Motor neuron (in vitro differentiated cells): Measurements from ENCODE around the gene SBNO1. TPM values are rescaled to one million over a fixed set of nuclear protein-coding genes. Genes with fewer than 3 reads are reported as not detected.
"Not testable (repeated sequence)": the region's sequence is repeated elsewhere in the genome, so short reads cannot be mapped to it uniquely, and the experiment has no call there.

Source experiments
- ATAC-seq, 8 experiments: fragments of 200-7000 bp; cut with Tn5 transposase; replicated peaks in 6 of 8; 2 replicates each; pipeline ENCODE4 v1.8.0; 2021; ENCODE audit warnings: mild to moderate bottlenecking in 8 of 8, moderate library complexity in 8 of 8
- H3K27ac ChIP-seq, 2 donors: fragments of 250-450 bp; sonication (Bioruptor Pico); 2 replicates each; pipeline ENCODE4 v1.9.0; 2021; ENCODE audit warnings: antibody characterized with exemption in 2 of 2, mild to moderate bottlenecking in 2 of 2, moderate library complexity in 1 of 2
- H3K4me1 ChIP-seq, 2 donors: fragments of 250-450 bp; sonication (Bioruptor Pico); replicated peaks in 1 of 2; 2 replicates each; pipeline ENCODE4 v1.6.1; 2021; ENCODE audit warnings: antibody characterized with exemption in 2 of 2, mild to moderate bottlenecking in 2 of 2, moderate library complexity in 1 of 2
- H3K4me3 ChIP-seq, 5 donors: fragments of 250-450 bp; sonication (Bioruptor Pico); 2 replicates each; pipeline ENCODE4 v1.9.0; 2021; ENCODE audit warnings: antibody characterized with exemption in 5 of 5, mild to moderate bottlenecking in 5 of 5, moderate library complexity in 4 of 5
- WGBS, 10 experiments: fragments of 450-650 bp; shearing (Covaris generic); methylation state at CpG; one replicate each; pipeline ENCODE4 v1.0.0; 2022; 5-methylcytosine and 5-hydroxymethylcytosine counted together
- in situ Hi-C, 9 experiments: fragments of 400-800 bp; cut with MboI; loops; one replicate each; pipeline ENCODE4 v1.15.0; 2021; ENCODE audit warnings: low sequenced_read_pairs in 9 of 9, low pct_unique_long_range_greater_than_20kb in 2 of 9; ENCODE audit not compliant: unreplicated experiment in 9 of 9
- total RNA-seq, 8 experiments: library from RNA; unstranded; fragments of 300-600 nt; gene quantifications; 2 replicates each; pipeline versions ENCODE4 v1.2.3 to v1.2.4, GENCODE V29; 2022

Gene SBNO1
- total RNA-seq, 8 experiments from 2014 or later: 24.8 to 45.4 (median 31.3) TPM

DNA sequence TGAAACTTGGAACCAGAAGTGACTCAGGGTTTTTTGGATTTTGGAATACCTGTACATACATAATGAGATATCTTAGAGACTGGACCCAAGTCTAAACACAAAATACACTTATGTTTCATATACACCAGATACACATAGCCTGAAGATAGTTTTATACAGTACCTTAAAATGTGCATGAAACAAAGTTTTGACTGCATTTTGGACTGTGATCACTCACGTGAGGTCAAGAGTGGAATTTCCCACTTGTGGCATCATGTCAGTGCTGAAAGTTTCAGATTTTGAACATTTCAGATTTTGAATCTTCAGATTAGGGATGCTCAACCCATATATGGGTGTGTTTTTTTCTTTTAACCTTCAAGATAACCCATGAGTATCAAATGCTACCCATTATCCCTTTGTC is 6.6 kb downstream of the SBNO1 start:
- no peak for ATAC-seq
- no peak overlapping the region for H3K27ac ChIP-seq
- H3K4me3 ChIP-seq: no peak overlapping the region
- WGBS, 10 experiments: 86 to 100% (median 100%) methylated on average over 1 of the region's 1 CpG; no CpG with 5 or more reads in 4 of the 10 experiments
- in situ Hi-C loops: no loop called here
- peaks cover 2 to 4% of the 10 kb centered on the region in 2 donors for H3K4me1 ChIP-seq

DNA sequence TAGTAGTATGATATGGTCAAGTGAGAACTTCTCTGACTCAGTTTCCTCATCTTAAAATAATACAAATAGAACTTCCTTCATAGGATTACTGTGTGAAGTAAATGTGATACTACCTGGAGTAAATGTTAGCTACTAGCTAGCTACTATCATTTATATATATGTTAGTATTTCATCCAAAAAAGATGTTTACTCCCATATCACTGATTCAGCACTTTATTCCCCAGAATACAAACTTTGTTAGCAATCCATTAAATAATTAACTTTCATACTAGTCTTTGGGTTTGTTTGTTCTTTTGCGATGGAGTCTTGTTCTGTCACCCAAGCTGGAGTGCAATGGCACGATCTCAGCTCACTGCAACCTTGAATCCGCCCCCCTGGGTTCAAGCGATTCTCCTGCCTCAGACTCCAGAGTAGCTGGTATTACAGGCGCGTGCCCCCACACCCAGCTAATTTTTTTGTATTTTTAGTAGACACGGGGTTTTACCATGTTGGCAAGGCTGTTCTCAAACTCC is 8.4 kb downstream of the SBNO1 start:
- no peak for ATAC-seq
- 50 to 100% (median 97%) methylated on average over 2 to 6 of the region's 7 CpGs; no CpG with 5 or more reads in 3 of the 10 experiments for WGBS, 10 experiments
- in situ Hi-C loops: no loop called here
- Histone ChIP-seq H3K4me1 (no peaks in the 10 kb centered on the region), H3K4me3 (no peak overlapping the region), H3K27ac (no peak overlapping the region)

DNA sequence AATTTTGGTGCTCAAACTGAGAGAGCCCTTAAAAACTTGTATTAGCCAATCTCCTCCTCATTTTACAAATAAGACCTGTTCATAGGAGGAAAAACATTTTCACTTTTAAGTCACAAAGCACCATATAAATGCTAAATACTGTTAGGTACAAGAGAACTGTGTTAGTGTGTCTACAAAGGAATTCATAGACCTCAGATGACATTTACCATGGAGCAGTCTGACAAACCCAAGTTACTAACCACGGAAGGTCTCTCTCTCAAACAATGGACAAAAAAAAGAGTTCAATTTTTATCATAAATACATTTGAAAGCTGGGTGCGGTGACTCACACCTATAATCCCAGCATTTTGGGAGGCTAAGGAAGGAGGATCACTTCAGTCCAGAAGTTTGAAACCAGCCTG is 10.0 kb downstream of the SBNO1 start:
- WGBS, 10 experiments: 78 to 100% (median 86%) methylated on average over 1 to 2 of the region's 2 CpGs; no CpG with 5 or more reads in 3 of the 10 experiments

DNA sequence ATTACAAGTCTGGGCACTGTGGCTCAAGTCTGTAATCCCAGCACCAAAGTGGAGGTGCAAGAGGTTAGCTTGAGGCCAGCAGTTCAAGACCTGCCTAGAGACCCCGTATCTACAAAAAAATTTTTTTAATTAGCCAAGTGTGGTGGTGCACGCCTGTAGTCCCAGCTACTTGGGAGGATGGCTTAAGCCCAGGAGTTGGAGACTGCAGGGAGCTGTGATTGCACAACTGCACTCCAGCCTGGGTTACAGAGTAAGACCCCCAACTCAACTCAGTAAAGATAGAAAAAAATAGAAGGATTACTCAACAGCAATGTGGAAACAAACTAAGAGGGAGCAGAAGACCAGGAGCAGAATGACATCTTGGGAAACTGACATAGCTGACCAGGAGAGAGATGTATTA is 13.3 kb downstream of the SBNO1 start:
- in situ Hi-C loops: no loop called here
- Histone ChIP-seq H3K27ac (no peak overlapping the region), H3K4me3 (no peak overlapping the region), H3K4me1 (no peaks in the 10 kb centered on the region)
- ATAC-seq: no peak
- 93 to 100% (median 100%) methylated on average over 1 to 2 of the region's 2 CpGs; no CpG with 5 or more reads in 5 of the 10 experiments for WGBS, 10 experiments

More for the DNA sequence above, 10.0 kb downstream of the SBNO1 start:
- in situ Hi-C loops: no loop called here
- ATAC-seq: no peak
- Histone ChIP-seq H3K4me3 (no peak overlapping the region), H3K4me1 (no peaks in the 10 kb centered on the region), H3K27ac (no peak overlapping the region)

DNA sequence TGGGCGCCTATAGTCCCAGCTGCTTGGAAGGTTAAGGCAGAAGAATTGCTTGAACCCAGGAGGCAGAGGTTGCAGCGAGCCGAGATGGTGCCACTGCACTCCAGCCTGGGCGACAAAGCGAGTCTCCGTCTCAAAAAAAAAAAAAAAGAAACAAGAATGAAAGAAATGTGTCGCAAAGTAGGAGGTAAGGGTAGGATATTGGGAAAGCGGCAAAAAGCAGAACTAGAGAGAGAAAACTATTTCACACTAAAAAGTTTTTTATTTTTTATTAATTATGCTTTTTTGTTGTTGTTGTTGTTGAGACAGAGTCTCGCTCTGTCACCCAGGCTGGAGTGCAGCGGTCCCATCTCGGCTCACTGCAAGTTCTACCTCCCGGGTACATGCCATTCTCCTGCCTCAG is 17.7 kb downstream of the SBNO1 start:
- Histone ChIP-seq H3K4me3 (no peak overlapping the region), H3K27ac (no peak overlapping the region), H3K4me1 (no peaks in the 10 kb centered on the region)
- 85 to 100% (median 96%) methylated on average over 6 to 11 of the region's 12 CpGs for WGBS, 10 experiments
- in situ Hi-C loops: no loop called here
- ATAC-seq: no peak

DNA sequence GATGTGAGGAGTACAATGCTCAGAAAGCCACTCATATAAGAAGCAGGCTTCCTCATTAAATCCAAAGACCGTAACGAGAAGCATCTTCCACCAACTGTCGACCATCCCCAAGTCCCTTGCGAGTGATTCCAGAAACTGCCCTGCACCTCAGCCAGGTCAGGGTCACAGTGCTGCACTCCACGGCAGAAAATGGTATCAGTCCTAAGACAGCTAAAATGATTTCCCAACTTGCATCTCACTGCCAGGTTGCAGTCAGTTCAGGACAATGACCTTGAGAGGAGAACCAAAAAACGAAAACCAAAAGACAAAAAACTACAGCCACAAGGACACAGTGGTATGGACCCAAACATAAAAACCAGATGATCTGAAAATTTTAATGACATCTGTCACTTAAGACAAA is 20.6 kb downstream of the SBNO1 start:
- no peak for ATAC-seq
- WGBS, 10 experiments: 42 to 100% (median 95%) methylated on average over 1 to 6 of the region's 6 CpGs

DNA sequence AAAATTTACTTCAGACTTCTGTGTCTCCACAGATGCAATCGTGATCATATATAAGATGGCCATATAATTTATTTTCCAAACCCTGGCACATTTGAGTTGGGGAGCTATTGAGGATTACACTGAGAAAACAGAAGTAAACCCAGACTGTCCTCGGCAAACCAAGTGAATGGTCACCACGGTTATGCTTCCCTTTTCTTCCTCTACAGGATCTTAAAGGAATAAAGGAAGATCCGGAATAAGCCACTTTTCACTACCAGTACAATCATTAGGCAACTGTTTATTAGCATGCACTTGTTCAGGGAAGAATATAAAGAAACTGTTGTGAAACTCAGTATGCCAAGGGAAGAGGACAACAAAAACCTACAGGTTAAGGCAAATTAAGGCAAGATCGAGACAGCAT is 27.6 kb downstream of the SBNO1 start:
- Histone ChIP-seq H3K27ac (no peak overlapping the region), H3K4me1 (no peaks in the 10 kb centered on the region), H3K4me3 (no peak overlapping the region)
- in situ Hi-C loops: no loop called here
- peak in 2 of 8 experiments; percentile 57 to 70 for ATAC-seq
- 80 to 100% (median 90%) methylated on average over 1 to 5 of the region's 5 CpGs for WGBS, 10 experiments

More for the DNA sequence above, 20.6 kb downstream of the SBNO1 start:
- Histone ChIP-seq H3K4me3 (no peak overlapping the region), H3K27ac (no peak overlapping the region), H3K4me1 (no peaks in the 10 kb centered on the region)
- in situ Hi-C loops: no loop called here

DNA sequence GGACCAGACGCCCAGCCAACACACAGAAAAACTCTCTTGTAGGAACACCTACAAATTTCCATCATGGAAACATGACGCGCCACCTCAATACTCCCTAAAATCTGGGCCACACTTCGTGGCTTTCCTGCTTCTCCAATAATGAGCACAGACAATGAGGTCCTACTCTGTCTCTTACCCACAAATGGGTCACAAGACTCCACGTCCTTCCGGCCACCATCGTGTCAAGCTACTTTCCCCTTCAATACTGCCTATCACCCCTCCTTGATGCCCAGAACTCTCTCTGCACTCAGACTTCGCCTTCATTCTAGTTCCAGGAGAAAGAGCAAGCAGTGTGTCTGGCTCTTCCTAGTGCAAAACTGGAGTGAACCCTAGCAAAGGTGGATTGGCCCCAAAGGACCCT is 28.1 kb downstream of the SBNO1 start:
- in situ Hi-C loops: no loop called here
- H3K4me1 ChIP-seq: no peaks in the 10 kb centered on the region
- no peak for ATAC-seq
- H3K27ac ChIP-seq: no peak overlapping the region
- no peak overlapping the region for H3K4me3 ChIP-seq
- WGBS, 10 experiments: 71 to 100% (median 96%) methylated on average over 1 to 8 of the region's 8 CpGs; no CpG with 5 or more reads in 1 of the 10 experiments

DNA sequence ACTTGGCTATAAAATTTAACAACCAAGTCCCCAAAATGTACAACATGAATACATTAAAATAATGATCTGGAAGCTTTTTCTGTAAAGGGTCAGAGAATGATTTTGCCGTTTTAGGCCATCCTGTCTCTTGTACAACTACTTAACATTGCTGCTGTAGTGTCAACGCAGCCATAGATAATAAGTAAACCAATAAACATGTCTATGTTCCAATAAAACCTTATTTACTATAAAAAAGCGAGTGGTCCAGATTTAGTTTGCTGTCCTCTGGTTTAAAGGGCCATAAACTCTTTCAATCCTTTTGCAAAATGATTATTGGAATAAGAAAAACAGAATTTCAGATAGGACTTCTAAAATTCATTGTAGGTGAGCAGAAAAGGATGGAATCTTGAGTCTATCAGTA is 29.2 kb downstream of the SBNO1 start:
- H3K27ac ChIP-seq: no peak overlapping the region
- no peaks in the 10 kb centered on the region for H3K4me1 ChIP-seq
- WGBS, 10 experiments: 50 to 100% (median 100%) methylated on average over 1 to 3 of the region's 3 CpGs; no CpG with 5 or more reads in 1 of the 10 experiments
- no peak overlapping the region for H3K4me3 ChIP-seq
- in situ Hi-C loops: no loop called here
- ATAC-seq: no peak

DNA sequence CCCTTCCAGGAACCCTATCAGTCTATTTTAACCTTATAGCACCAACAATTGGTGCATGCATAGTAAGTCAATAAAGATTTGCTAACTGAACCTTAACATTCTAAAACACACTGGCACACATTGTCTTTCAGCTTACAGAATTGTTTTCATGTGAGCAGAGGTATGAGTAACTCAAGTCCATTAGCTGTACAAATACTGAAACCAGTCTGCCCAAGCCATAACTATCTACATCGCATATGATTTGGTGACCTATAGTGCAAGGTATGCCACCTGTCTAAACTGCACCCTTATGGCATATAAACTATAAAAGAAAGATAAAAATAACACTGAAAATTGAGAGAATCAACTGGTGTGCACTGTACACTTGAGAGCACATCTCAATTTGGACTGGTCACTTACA is 34.8 kb downstream of the SBNO1 start:
- Histone ChIP-seq H3K27ac (no peak overlapping the region), H3K4me3 (no peak overlapping the region), H3K4me1 (no peaks in the 10 kb centered on the region)
- 100% methylated on average over 1 of the region's 1 CpG; no CpG with 5 or more reads in 5 of the 10 experiments for WGBS, 10 experiments
- in situ Hi-C loops: no loop called here
- ATAC-seq: no peak

DNA sequence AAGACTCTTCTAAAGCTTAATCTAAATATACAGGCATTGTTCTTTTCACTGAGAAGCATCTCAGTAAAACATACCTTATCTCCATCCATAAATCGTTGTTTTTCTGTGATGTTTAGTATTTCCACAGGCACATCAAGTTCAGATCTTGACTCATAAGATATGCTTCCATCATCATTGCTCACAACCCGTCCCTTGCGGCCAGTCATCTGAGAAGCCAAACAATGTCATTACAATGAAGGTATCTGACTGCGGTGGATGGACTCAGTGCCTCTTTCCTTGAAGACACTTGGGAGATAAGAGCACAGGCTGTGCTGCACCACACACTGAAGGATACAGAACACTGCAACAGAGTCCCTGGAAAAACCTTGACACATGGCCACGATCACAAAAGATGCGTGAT is 44.8 kb downstream of the SBNO1 start:
- no peak overlapping the region for H3K4me3 ChIP-seq
- WGBS, 10 experiments: 17 to 100% (median 96%) methylated on average over 1 to 4 of the region's 6 CpGs; no CpG with 5 or more reads in 1 of the 10 experiments
- no peak overlapping the region for H3K27ac ChIP-seq
- in situ Hi-C loops: no loop called here
- no peaks in the 10 kb centered on the region for H3K4me1 ChIP-seq
- ATAC-seq: no peak

DNA sequence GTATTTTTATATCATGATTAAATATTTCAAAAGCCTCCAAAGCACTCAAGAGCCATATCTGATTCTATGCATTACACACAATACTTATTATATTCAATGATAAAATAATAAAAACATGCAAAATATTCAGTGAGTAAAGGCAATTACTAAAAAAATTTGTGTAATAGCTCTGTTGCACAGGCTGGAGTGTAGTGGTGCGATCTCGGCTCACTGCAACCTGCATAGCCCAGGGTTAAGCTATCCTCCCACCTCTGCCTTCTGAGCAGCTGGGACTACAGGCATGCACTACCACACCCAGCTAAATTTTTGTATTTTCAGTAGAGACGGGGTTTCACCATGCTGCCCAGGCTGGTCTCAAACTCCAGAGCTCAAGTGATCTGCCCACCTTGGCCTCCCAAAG is 45.4 kb downstream of the SBNO1 start:
- Histone ChIP-seq H3K4me1 (no peaks in the 10 kb centered on the region), H3K27ac (no peak overlapping the region), H3K4me3 (no peak overlapping the region)
- WGBS, 10 experiments: 43 to 100% (median 100%) methylated on average over 1 to 2 of the region's 3 CpGs; no CpG with 5 or more reads in 2 of the 10 experiments
- in situ Hi-C loops: no loop called here
- ATAC-seq: no peak

DNA sequence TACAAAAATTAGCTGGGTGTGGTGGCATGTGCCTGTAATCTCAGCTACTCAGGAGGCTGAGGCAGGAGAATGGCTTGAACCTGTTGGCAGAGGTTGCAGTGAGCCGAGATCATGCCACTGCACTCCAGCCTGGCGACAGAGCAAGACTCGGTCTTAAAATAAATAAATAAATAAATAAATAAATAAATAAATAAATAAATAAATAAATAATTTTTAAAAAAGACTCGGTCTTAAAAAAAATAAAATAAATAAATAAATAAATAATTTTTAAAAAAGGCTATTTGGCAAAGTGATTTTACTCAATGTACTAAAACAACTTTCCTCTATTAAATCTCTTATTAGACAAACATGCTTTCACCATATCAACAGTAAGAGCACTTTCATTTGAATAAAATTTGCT is 51.6 kb downstream of the SBNO1 start:
- ATAC-seq, in situ Hi-C loops, H3K4me3 ChIP-seq, H3K4me1 ChIP-seq, H3K27ac ChIP-seq: not testable (repeated sequence)
- WGBS, 10 experiments: 78 to 100% (median 92%) methylated on average over 1 to 4 of the region's 4 CpGs; no CpG with 5 or more reads in 1 of the 10 experiments

DNA sequence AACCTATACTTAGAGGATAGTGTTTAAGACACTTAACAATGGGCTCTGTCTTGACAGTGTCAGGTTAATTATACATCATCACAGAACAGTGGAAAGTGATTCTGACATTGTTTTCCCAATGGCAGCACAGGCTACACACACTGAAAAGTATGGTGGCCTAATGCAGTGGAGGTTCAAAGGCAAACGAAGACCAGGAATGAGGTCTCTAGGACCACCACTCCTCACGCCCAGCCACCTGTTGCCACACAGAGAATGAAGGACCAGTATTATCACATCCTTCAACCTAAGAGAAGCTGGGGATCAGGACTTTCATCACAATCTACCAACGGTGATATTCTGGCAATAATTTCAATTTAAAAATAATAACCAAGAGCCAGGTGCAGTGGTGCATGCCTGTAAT is 58.4 kb downstream of the SBNO1 start:
- in situ Hi-C loops: no loop called here
- no peak for ATAC-seq
- H3K4me3 ChIP-seq: no peak overlapping the region
- H3K4me1 ChIP-seq: no peaks in the 10 kb centered on the region
- H3K27ac ChIP-seq: no peak overlapping the region
- WGBS, 10 experiments: 83 to 100% (median 97%) methylated on average over 1 to 3 of the region's 3 CpGs; no CpG with 5 or more reads in 6 of the 10 experiments
